ENCODE data around the gene TRAPPC8.
A peak's percentile ranks its signal among the peaks of the same experiment; 100 is the strongest.
"Not testable (repeated sequence)": the region's sequence is repeated elsewhere in the genome, so short reads cannot be mapped to it uniquely, and the experiment has no call there.

The TRAPPC8 gene

DNA sequence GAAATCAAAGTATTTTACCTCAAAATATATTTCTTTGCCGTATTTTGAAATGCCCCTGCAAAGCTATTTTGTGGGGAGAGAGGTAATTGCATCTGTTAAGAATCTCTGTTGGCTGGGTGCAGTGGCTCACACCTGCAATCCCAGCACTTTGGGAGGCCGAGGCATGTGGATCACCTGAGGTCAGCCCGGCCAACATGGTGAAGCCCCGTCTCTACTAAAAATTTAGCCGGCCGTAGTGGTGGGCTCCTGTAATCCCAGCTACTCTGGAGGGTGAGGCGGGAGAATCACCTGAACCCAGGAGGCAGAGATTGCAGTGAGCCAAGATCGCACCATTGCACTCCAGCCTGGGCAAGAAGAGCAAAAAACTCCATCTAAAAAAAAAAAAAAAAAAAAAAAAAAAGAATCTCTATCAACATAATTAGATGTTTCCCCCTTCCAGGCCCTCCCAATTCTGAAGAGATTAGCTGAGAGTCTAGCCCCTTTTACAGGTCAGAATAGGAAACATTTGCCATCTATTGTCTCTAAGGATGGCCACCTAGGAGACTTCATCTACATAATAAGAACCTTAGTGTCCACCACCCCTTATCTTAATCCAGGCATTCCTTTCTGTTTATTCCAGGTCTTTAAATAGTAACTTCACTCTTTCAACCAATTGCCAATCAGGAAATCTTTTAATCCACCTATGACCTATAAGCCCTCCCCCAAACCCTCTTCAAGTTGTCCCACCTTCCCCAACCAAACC lies 3.5 kb upstream of the TRAPPC8 start:
- TF ChIP-seq, protein P1, sequence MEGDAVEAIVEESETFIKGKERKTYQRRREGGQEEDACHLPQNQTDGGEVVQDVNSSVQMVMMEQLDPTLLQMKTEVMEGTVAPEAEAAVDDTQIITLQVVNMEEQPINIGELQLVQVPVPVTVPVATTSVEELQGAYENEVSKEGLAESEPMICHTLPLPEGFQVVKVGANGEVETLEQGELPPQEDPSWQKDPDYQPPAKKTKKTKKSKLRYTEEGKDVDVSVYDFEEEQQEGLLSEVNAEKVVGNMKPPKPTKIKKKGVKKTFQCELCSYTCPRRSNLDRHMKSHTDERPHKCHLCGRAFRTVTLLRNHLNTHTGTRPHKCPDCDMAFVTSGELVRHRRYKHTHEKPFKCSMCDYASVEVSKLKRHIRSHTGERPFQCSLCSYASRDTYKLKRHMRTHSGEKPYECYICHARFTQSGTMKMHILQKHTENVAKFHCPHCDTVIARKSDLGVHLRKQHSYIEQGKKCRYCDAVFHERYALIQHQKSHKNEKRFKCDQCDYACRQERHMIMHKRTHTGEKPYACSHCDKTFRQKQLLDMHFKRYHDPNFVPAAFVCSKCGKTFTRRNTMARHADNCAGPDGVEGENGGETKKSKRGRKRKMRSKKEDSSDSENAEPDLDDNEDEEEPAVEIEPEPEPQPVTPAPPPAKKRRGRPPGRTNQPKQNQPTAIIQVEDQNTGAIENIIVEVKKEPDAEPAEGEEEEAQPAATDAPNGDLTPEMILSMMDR (IDR thresholded peaks at IDR 0.05; ENCODE audit: low read depth, low read length, missing control alignments): no peak
- no peak for DNase-seq (ENCODE audit: low read depth)
- in situ Hi-C loops (cut with HindIII; ENCODE audit: low sequenced_read_pairs): no loop called here
- H3K4me3 ChIP-seq (ENCODE audit: low read depth, low read length): no peak overlapping the region

- H3K4me3 ChIP-seq (ENCODE audit: low read depth, low read length): peak overlapping the region; percentile 97
- no peak for DNase-seq (ENCODE audit: low read depth)
- TF ChIP-seq, protein P1 (IDR thresholded peaks at IDR 0.05; ENCODE audit: low read depth, low read length, missing control alignments): no peak
- in situ Hi-C loops (cut with HindIII; ENCODE audit: low sequenced_read_pairs): no loop called here
These were observed 1.2 kb upstream of the TRAPPC8 start for GRCh38 chr18:31943878-31944816.

GRCh38 chr18:31942291-31942998 lies 483 bp downstream of the TRAPPC8 start:
- in situ Hi-C loops (cut with HindIII; ENCODE audit: low sequenced_read_pairs): no loop called here
- TF ChIP-seq, protein P1 (IDR thresholded peaks at IDR 0.05; ENCODE audit: low read depth, low read length, missing control alignments): no peak
- H3K4me3 ChIP-seq (ENCODE audit: low read depth, low read length): peak overlapping the region; percentile 97
- DNase-seq (ENCODE audit: low read depth): no peak

- DNase-seq (ENCODE audit: low read depth): no peak
- TF ChIP-seq, protein P1 (IDR thresholded peaks at IDR 0.05; ENCODE audit: low read depth, low read length, missing control alignments): no peak
- peak overlapping the region; percentile 97 for H3K4me3 ChIP-seq (ENCODE audit: low read depth, low read length)
- in situ Hi-C loops (cut with HindIII; ENCODE audit: low sequenced_read_pairs): no loop called here
These were observed 1.7 kb downstream of the TRAPPC8 start for GRCh38 chr18:31941010-31941809.

- H3K4me3 ChIP-seq (ENCODE audit: low read depth, low read length); in situ Hi-C loops (cut with HindIII; ENCODE audit: low sequenced_read_pairs); DNase-seq (ENCODE audit: low read depth): not testable (repeated sequence)
These were observed 8.2 kb downstream of the TRAPPC8 start for GRCh38 chr18:31934773-31935172.

- in situ Hi-C loops (cut with HindIII; ENCODE audit: low sequenced_read_pairs): no loop called here
- no peak for DNase-seq (ENCODE audit: low read depth)
- no peak overlapping the region for H3K4me3 ChIP-seq (ENCODE audit: low read depth, low read length)
- TF ChIP-seq, protein P1 (IDR thresholded peaks at IDR 0.05; ENCODE audit: low read depth, low read length, missing control alignments): no peak
These were observed 11.1 kb downstream of the TRAPPC8 start for GRCh38 chr18:31931886-31932240.
